T-helper 17 cell (primary cell): ENCODE results near the gene FOXO6. TPM values are rescaled to one million over a fixed set of nuclear protein-coding genes. Genes with fewer than 3 reads are reported as not detected.
A peak's percentile ranks its signal among the peaks of the same experiment; 100 is the strongest.

Experiments
- ATAC-seq: fragments of 150-1000 bp; cut with Tn5 transposase; 2 replicates; pipeline ENCODE4 v1.10.0; 2021; ENCODE audit warnings: mild to moderate bottlenecking, moderate library complexity
- DNase-seq, 3 donors: peaks; one replicate each; pipeline versions ENCODE4 v3.0.0 to v3.0.0-alpha.2; 2020 to 2021
- H3K9me3 ChIP-seq: one replicate; pipeline ENCODE4 v1.7.0; 2013; ENCODE audit warnings: low read length, mild to moderate bottlenecking; ENCODE audit not compliant: control insufficient read depth, poor library complexity, severe bottlenecking
- H3K27ac Mint-ChIP-seq: one replicate; pipeline ENCODE4 v1.8.0; 2022; ENCODE audit warnings: mild to moderate bottlenecking, moderate library complexity, mixed read lengths
- H3K27me3 Mint-ChIP-seq: one replicate; pipeline ENCODE4 v1.8.0; 2022; ENCODE audit warnings: mixed read lengths
- H3K36me3 Mint-ChIP-seq: one replicate; pipeline ENCODE4 v1.8.0; 2022; ENCODE audit warnings: low read depth, mixed read lengths
- H3K4me1 Mint-ChIP-seq: one replicate; pipeline ENCODE4 v1.8.0; 2022; ENCODE audit warnings: mild to moderate bottlenecking, mixed read lengths
- H3K4me3 Mint-ChIP-seq: one replicate; pipeline ENCODE4 v1.8.0; 2022; ENCODE audit warnings: mild to moderate bottlenecking, moderate library complexity, mixed read lengths
- total RNA-seq, 4 donors: library from RNA in 2 of 4; stranded (reverse) in 2 of 4; gene quantifications; one replicate each; pipeline ENCODE4 v1.2.3 and lab custom pipeline; 2022 to 2026

FOXO6 gene
- total RNA-seq, 2 donors from 2014 or later, result 0.86 to 1.8 TPM

DNA sequence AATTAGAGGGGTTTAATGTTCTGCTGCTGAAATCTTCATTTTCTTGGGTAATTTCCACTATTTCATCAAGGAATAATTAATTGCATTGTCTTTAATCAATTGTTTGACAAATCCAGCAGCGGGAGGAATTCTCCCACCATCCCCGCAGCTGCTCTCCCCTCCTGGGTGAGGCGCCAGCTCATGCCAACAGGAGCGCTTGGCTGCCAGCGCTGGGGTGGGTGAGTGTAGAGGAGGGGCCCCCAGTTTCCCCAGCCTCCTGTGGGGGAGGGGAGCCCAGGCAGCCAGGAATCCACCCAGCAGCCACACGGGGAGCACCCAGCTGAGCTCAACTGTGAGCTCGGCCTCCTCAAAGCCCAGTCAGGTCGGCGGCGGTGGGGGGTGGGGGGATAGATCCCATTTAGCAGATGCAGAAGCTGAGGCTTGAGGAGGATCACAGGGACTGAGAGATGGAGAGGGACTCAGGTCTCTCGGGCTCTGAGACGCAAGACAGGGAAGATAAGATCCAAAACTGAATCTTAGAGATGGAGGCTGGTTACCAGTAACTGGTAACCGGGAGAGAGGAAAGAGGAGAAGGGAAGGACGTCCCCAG, 46.5 kb downstream of the FOXO6 start:
- Mint-ChIP-seq H3K4me3 (no peak overlapping the region), H3K27me3 (peaks cover 63% of the 10 kb centered on the region), H3K4me1 (no peaks in the 10 kb centered on the region), H3K27ac (no peak overlapping the region), H3K36me3 (peaks cover 9% of the 10 kb centered on the region)
- H3K9me3 ChIP-seq, result no peaks in the 10 kb centered on the region
- DNase-seq (no peak), ATAC-seq (no peak)

- Mint-ChIP-seq H3K27ac (no peak overlapping the region), H3K27me3 (peaks cover 64% of the 10 kb centered on the region), H3K36me3 (peaks cover 4% of the 10 kb centered on the region), H3K4me3 (no peak overlapping the region), H3K4me1 (no peaks in the 10 kb centered on the region)
- no peak for ATAC-seq
- DNase-seq, result no peak
- no peaks in the 10 kb centered on the region for H3K9me3 ChIP-seq
These were observed 47.5 kb downstream of the FOXO6 start for GRCh38 chr1:41408691-41409090.

DNA sequence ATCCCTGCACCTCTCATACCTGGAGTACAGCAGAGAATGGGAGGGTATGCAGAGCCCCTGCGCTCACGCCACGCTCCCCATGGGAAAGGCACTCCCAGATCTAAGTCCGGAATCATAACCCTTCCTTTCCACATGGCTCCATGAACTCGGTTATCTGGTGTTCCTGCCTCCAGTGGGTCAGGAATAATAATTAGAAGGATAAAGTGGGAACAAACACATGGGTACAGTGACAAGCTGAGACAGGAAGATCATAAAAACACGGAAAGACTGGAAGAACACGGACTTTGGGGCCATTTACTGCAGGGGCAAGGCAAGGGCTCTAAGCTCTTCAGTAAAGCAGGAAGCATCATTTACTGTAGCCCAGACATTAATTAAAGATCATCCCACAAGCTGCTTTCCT, 48.6 kb downstream of the FOXO6 start:
- peaks cover 4% of the 10 kb centered on the region for H3K36me3 Mint-ChIP-seq
- H3K27ac Mint-ChIP-seq, result no peak overlapping the region
- DNase-seq (no peak), ATAC-seq (no peak)
- H3K4me3 Mint-ChIP-seq, result no peak overlapping the region
- no peaks in the 10 kb centered on the region for H3K9me3 ChIP-seq
- H3K4me1 Mint-ChIP-seq, result no peaks in the 10 kb centered on the region
- peaks cover 65% of the 10 kb centered on the region for H3K27me3 Mint-ChIP-seq

GRCh38 chr1:41410462-41410861, 49.2 kb downstream of the FOXO6 start:
- Mint-ChIP-seq H3K4me1 (no peaks in the 10 kb centered on the region), H3K27me3 (peaks cover 59% of the 10 kb centered on the region), H3K27ac (no peak overlapping the region), H3K4me3 (no peak overlapping the region), H3K36me3 (peaks cover 4% of the 10 kb centered on the region)
- ATAC-seq (no peak), DNase-seq (no peak)
- no peaks in the 10 kb centered on the region for H3K9me3 ChIP-seq

DNA sequence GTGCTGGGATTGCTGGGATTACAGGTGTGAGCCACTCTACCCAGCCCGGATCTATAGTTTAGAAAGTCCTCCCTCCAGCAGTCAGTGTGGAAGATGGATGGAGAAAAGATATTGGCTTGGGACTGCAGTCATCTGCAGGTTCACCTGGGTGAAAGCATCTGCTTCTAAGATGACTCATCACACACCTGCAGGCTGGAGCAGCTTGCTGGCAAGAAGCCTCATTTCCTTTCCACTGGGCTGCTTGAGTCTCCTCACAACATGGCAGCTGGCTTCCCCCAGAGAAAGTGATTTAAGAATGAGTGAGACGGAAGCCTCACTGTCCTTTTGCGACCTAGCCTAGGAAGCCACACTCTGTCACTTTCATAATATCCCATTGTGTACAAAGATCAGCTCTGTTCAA, 50.0 kb downstream of the FOXO6 start:
- DNase-seq (no peak), ATAC-seq (no peak)
- H3K4me1 Mint-ChIP-seq, result no peaks in the 10 kb centered on the region
- no peak overlapping the region for H3K27ac Mint-ChIP-seq
- no peaks in the 10 kb centered on the region for H3K9me3 ChIP-seq
- H3K27me3 Mint-ChIP-seq, result peaks cover 52% of the 10 kb centered on the region
- H3K4me3 Mint-ChIP-seq, result no peak overlapping the region
- H3K36me3 Mint-ChIP-seq, result peaks cover 4% of the 10 kb centered on the region

GRCh38 chr1:41412748-41413147, 51.5 kb downstream of the FOXO6 start:
- no peak overlapping the region for H3K4me3 Mint-ChIP-seq
- ATAC-seq, result no peak
- H3K27me3 Mint-ChIP-seq, result peaks cover 55% of the 10 kb centered on the region
- no peak for DNase-seq
- H3K9me3 ChIP-seq, result no peaks in the 10 kb centered on the region
- peaks cover 4% of the 10 kb centered on the region for H3K36me3 Mint-ChIP-seq
- no peak overlapping the region for H3K27ac Mint-ChIP-seq
- H3K4me1 Mint-ChIP-seq, result peaks cover 2% of the 10 kb centered on the region

- Mint-ChIP-seq H3K27me3 (peaks cover 47% of the 10 kb centered on the region), H3K27ac (no peak overlapping the region), H3K36me3 (peaks cover 2% of the 10 kb centered on the region), H3K4me3 (no peak overlapping the region), H3K4me1 (peaks cover 2% of the 10 kb centered on the region)
- ATAC-seq (no peak), DNase-seq (no peak)
- no peaks in the 10 kb centered on the region for H3K9me3 ChIP-seq
These were observed 52.6 kb downstream of the FOXO6 start for GRCh38 chr1:41413748-41414281.

GRCh38 chr1:41414296-41414695, 53.1 kb downstream of the FOXO6 start:
- H3K4me1 Mint-ChIP-seq, result peaks cover 2% of the 10 kb centered on the region
- DNase-seq, result no peak
- H3K36me3 Mint-ChIP-seq, result peaks cover 2% of the 10 kb centered on the region
- H3K27ac Mint-ChIP-seq, result no peak overlapping the region
- H3K9me3 ChIP-seq, result no peaks in the 10 kb centered on the region
- no peak for ATAC-seq
- no peak overlapping the region for H3K4me3 Mint-ChIP-seq
- H3K27me3 Mint-ChIP-seq, result peaks cover 42% of the 10 kb centered on the region

DNA sequence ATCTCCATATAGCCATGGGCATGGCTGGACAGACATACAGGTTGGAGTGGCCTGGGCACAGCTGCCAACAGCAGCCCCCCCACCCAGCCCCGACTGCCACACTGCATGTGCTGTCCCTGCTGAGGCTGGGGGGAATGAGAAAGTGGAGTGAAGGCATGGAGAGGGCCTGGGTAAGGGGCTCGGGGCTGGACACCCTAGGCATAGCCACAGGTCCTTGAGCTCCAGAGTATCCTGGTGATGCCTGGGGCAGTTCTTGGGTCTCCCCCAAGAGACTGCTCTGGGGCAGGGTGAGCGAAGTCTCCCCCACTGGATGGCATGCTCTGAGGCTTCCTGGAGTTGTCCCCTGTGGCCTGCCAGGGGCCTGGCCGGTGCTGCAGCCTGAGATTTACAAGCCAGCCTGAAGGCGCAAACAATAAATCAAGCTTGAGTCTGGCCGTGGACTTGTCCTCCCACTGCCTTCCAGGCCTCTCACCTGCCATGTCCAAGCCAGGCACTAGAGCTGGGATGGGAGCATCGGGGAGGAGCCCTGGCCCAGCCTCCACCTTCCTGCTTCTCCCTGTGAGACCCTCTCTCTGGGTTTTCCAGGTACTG, 53.6 kb downstream of the FOXO6 start:
- Mint-ChIP-seq H3K4me1 (peaks cover 2% of the 10 kb centered on the region), H3K27me3 (peaks cover 37% of the 10 kb centered on the region), H3K27ac (no peak overlapping the region), H3K36me3 (peaks cover 2% of the 10 kb centered on the region), H3K4me3 (no peak overlapping the region)
- no peak for DNase-seq
- H3K9me3 ChIP-seq, result no peaks in the 10 kb centered on the region
- ATAC-seq, result no peak

- Mint-ChIP-seq H3K27ac (no peak overlapping the region), H3K27me3 (peaks cover 39% of the 10 kb centered on the region), H3K4me3 (no peak overlapping the region), H3K4me1 (peaks cover 2% of the 10 kb centered on the region), H3K36me3 (peaks cover 2% of the 10 kb centered on the region)
- DNase-seq (no peak), ATAC-seq (no peak)
- no peaks in the 10 kb centered on the region for H3K9me3 ChIP-seq
These were observed 54.8 kb downstream of the FOXO6 start for GRCh38 chr1:41416081-41416480.

- DNase-seq, result peak; percentile 34 to 59 (median 36)
- H3K27me3 Mint-ChIP-seq, result peaks cover 41% of the 10 kb centered on the region
- peak; percentile 56 for ATAC-seq
- no peak overlapping the region for H3K27ac Mint-ChIP-seq
- H3K4me1 Mint-ChIP-seq, result peaks cover 2% of the 10 kb centered on the region
- no peak overlapping the region for H3K4me3 Mint-ChIP-seq
- H3K36me3 Mint-ChIP-seq, result peaks cover 2% of the 10 kb centered on the region
- no peaks in the 10 kb centered on the region for H3K9me3 ChIP-seq
These were observed 55.5 kb downstream of the FOXO6 start for GRCh38 chr1:41416552-41417334.

DNA sequence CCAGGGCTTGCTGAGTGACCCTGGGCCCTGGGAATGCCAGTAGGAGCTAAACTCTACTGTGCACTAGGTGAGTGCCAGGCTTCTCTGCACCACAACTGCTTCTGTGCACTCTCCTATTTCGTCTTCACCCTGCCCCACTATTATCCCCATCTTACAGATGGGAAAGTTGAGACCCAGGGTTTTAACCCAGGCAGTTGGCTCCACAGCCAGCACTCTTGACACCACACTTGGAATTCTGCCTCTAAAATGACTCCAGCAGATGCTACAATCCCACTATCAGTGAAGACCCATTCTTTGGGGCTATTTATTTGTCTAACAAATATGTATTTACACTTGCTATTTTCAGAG, 56.1 kb downstream of the FOXO6 start:
- peaks cover 2% of the 10 kb centered on the region for H3K4me1 Mint-ChIP-seq
- ATAC-seq, result no peak
- H3K27me3 Mint-ChIP-seq, result peaks cover 39% of the 10 kb centered on the region
- H3K4me3 Mint-ChIP-seq, result no peak overlapping the region
- no peak overlapping the region for H3K27ac Mint-ChIP-seq
- H3K36me3 Mint-ChIP-seq, result peaks cover 2% of the 10 kb centered on the region
- no peak for DNase-seq
- no peaks in the 10 kb centered on the region for H3K9me3 ChIP-seq

DNA sequence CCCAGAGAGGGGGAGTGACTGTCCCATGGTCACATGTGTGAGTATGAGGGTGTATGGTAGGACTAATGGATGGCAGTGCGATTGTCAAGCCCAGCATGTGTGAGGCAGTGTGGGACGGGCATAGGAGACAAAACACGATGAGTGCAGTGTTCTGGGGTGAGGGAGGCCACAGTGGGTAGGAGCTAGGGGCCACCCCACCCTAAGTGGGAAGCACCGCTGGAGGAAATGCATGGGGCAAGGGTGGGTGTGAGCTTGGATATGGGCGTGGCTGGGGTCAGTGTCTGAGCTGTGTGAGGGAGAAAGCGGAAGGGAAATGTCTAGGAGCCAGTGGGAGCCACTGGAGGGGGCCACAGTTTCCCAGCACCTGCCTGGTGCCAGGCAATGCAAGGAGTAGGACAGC, 56.5 kb downstream of the FOXO6 start:
- peaks cover 2% of the 10 kb centered on the region for H3K4me1 Mint-ChIP-seq
- H3K27ac Mint-ChIP-seq, result no peak overlapping the region
- ATAC-seq (no peak), DNase-seq (no peak)
- H3K4me3 Mint-ChIP-seq, result no peak overlapping the region
- H3K9me3 ChIP-seq, result no peaks in the 10 kb centered on the region
- no peaks in the 10 kb centered on the region for H3K36me3 Mint-ChIP-seq
- H3K27me3 Mint-ChIP-seq, result peaks cover 38% of the 10 kb centered on the region
